Measurements from ENCODE around the gene ROBO2. TPM values are rescaled to one million over a fixed set of nuclear protein-coding genes. Genes with fewer than 3 reads are reported as not detected.

The ROBO2 gene
- polyA plus RNA-seq, 1 of the 3 experiments (the other 2 are of a cell fraction), result not detected

GRCh38 chr3:77081240-77081661, 41.4 kb downstream of the ROBO2 start:
- Histone ChIP-seq H3K79me2 (ENCODE audit: insufficient read depth) (no peaks in the 10 kb centered on the region), H3K9me2 (no peaks in the 10 kb centered on the region), H4K20me1 (ENCODE audit: insufficient read depth) (no peaks in the 10 kb centered on the region), H3K4me3 (ENCODE audit: low read depth in 2 of 2, low read length in 1 of 2) (no peak overlapping the region), H2AFZ (ENCODE audit: low read depth) (no peak overlapping the region), H3K27me3 (ENCODE audit: insufficient read depth) (no peaks in the 10 kb centered on the region), H3K9ac (no peak overlapping the region), H3K4me2 (no peak overlapping the region), H3K9me3 (no peaks in the 10 kb centered on the region), H3K4me1 (ENCODE audit: control insufficient read depth in 1 of 2, insufficient read depth in 2 of 2, low read depth in 1 of 2, low read length in 1 of 2) (peaks cover 0 to 4% of the 10 kb centered on the region in 2 experiments; a peak in 3 of 4 replicates), H3K36me3 (replicated peaks in 1 of 2; ENCODE audit: control insufficient read depth in 1 of 2, insufficient read depth in 2 of 2, low read length in 1 of 2) (no peaks in the 10 kb centered on the region), H3K27ac (ENCODE audit: low read depth in 2 of 2, low read length in 1 of 2) (no peak overlapping the region; a peak in 1 of 4 replicates), H3F3A (replicated peaks; ENCODE audit: insufficient read depth) (no peaks in the 10 kb centered on the region)
- 17% methylated on average over 3 of the region's 3 CpGs for WGBS (ENCODE audit: low lambda C conversion rate)
- TF ChIP-seq POLR2AphosphoS5 (IDR thresholded peaks at IDR 0.05; ENCODE audit: low read depth, low read length) (no peak), NRF1 (IDR thresholded peaks at IDR 0.05; ENCODE audit: low read depth, low read length) (no peak), RAD21 (IDR thresholded peaks at IDR 0.05; ENCODE audit: low read length) (no peak), PBX3 (IDR thresholded peaks at IDR 0.05) (no peak), TCF12 (IDR thresholded peaks at IDR 0.05) (no peak), CHD2 (IDR thresholded peaks at IDR 0.05; ENCODE audit: low read length, partially characterized antibody) (no peak), ZBTB33 (IDR thresholded peaks at IDR 0.05; ENCODE audit: borderline replicate concordance, low read depth) (no peak), MEF2A (IDR thresholded peaks at IDR 0.05; ENCODE audit: borderline replicate concordance, low read depth) (no peak), RCOR1 (IDR thresholded peaks at IDR 0.05; ENCODE audit: low read length) (no peak)
- DNase-seq, result no peak
- POLR2A ChIA-PET, result no interaction called here
- CTCF ChIA-PET, result no interaction called here

- 0% methylated on average over 2 of the region's 2 CpGs for WGBS (ENCODE audit: low lambda C conversion rate)
- Histone ChIP-seq H3K79me2 (ENCODE audit: insufficient read depth) (no peaks in the 10 kb centered on the region), H3K27me3 (ENCODE audit: insufficient read depth) (no peaks in the 10 kb centered on the region), H3K27ac (ENCODE audit: low read depth in 2 of 2, low read length in 1 of 2) (no peak overlapping the region), H4K20me1 (ENCODE audit: insufficient read depth) (no peaks in the 10 kb centered on the region), H3K9me2 (no peaks in the 10 kb centered on the region), H3K4me2 (no peak overlapping the region), H2AFZ (ENCODE audit: low read depth) (no peak overlapping the region), H3F3A (replicated peaks; ENCODE audit: insufficient read depth) (no peaks in the 10 kb centered on the region), H3K4me3 (ENCODE audit: low read depth in 2 of 2, low read length in 1 of 2) (no peak overlapping the region), H3K4me1 (ENCODE audit: control insufficient read depth in 1 of 2, insufficient read depth in 2 of 2, low read depth in 1 of 2, low read length in 1 of 2) (peaks cover 0 to 4% of the 10 kb centered on the region in 2 experiments; a peak in 3 of 4 replicates), H3K9me3 (no peaks in the 10 kb centered on the region), H3K9ac (no peak overlapping the region), H3K36me3 (replicated peaks in 1 of 2; ENCODE audit: control insufficient read depth in 1 of 2, insufficient read depth in 2 of 2, low read length in 1 of 2) (no peaks in the 10 kb centered on the region)
- peak; percentile 12 for DNase-seq
- no peak for TF ChIP-seq RXRA (IDR thresholded peaks at IDR 0.05; ENCODE audit: borderline replicate concordance, low read depth)
- TF ChIP-seq GATA2 (CRISPR knock-in tag; IDR thresholded peaks at IDR 0.05), result peak; percentile 70
- ChIA-PET CTCF (no interaction called here), POLR2A (no interaction called here)
Observed at GRCh38 chr3:77084511-77084910, 44.6 kb downstream of the ROBO2 start.

All from SK-N-SH (cell line).